ENCODE measurements around the gene HIGD1B. TPM values are rescaled to one million over a fixed set of nuclear protein-coding genes. Genes with fewer than 3 reads are reported as not detected.

Gene HIGD1B
- total and polyA plus RNA-seq, 9 of the 15 experiments (the other 6 are each of a cell fraction or from before 2014, with no cell fraction given), result not detected

- no peak for TF ChIP-seq ELK1 (CRISPR knock-in tag; IDR thresholded peaks at IDR 0.05)
- no peak for TF ChIP-seq FOXJ3 (CRISPR knock-in tag; IDR thresholded peaks at IDR 0.05)
- TF ChIP-seq TAF15 (IDR thresholded peaks at IDR 0.05; ENCODE audit: low read depth, low read length), result no peak
- TF ChIP-seq HCFC1 (IDR thresholded peaks at IDR 0.05; ENCODE audit: low read depth, low read length), result no peak
- 0 out of 4 replicates have a peak, but pooled peaks of 1 of the 2 experiments have one; percentile 40 for TF ChIP-seq ZNF318 (IDR thresholded peaks at IDR 0.05; ENCODE audit: borderline replicate concordance in 1 of 2, low read depth in 1 of 2)
- TF ChIP-seq CBX1 (IDR thresholded peaks at IDR 0.05; ENCODE audit: low read depth), result no peak
Observed at GRCh38 chr17:44828919-44829522, 18.7 kb upstream of the HIGD1B start (continued).

All from K562 (cell line).